Ovary (tissue), 10 donors: ENCODE results near the gene OR10J1. TPM values are rescaled to one million over a fixed set of nuclear protein-coding genes. Genes with fewer than 3 reads are reported as not detected.

ENCODE experiments used
- DNase-seq, 5 donors: peaks; one replicate each; pipeline ENCODE4 v3.0.0-alpha.2; 2019 to 2020
- H3K27ac ChIP-seq, 2 donors: fragments of 200-600 bp; one replicate each; pipeline versions ENCODE4 v1.5.1 to v1.8.0; 2019 to 2022
- H3K27me3 ChIP-seq: fragments of 200-600 bp; one replicate; pipeline ENCODE4 v1.8.0; 2022
- H3K36me3 ChIP-seq: fragments of 200-600 bp; sonication (generic); one replicate; pipeline ENCODE4 v1.5.1; 2019
- H3K4me1 ChIP-seq: one replicate; pipeline ENCODE4 v1.8.1; 2013; ENCODE audit warnings: mild to moderate bottlenecking, moderate library complexity; ENCODE audit not compliant: insufficient read depth
- H3K4me3 ChIP-seq: fragments of 200-600 bp; sonication (generic); one replicate; pipeline ENCODE4 v1.5.1; 2017
- H3K9me3 ChIP-seq, 2 donors: fragments of 200-600 bp in 1 of 2; sonication (generic) in 1 of 2; one replicate each; pipeline versions ENCODE4 v1.5.1 to v1.8.1; 2013 to 2019; ENCODE audit warnings: mild to moderate bottlenecking in 1 of 2, moderate library complexity in 1 of 2
- CTCF ChIP-seq, 3 donors: fragments of 450-650 bp in 2 of 3; fragments of 200-600 bp in 1 of 3; IDR thresholded peaks; one replicate each; pipeline versions ENCODE4 v1.5.1 to v1.8.0; 2016 to 2022; ENCODE audit warnings: antibody characterized with exemption in 3 of 3, mild to moderate bottlenecking in 1 of 3
- EP300 ChIP-seq: sonication (generic); formaldehyde crosslinking; IDR thresholded peaks from one replicate; pipeline ENCODE4 v1.6.1; 2017; ENCODE audit warnings: antibody characterized with exemption
- POLR2A ChIP-seq: fragments of 450-650 bp; IDR thresholded peaks from one replicate; pipeline ENCODE4 v1.6.1; 2017; ENCODE audit warnings: antibody characterized with exemption, mild to moderate bottlenecking, moderate library complexity
- WGBS, 3 donors: extraction: QIAGEN DNeasy Blood & Tissue Kit in 1 of 3; methylation state at CpG; one replicate each; pipeline versions ENCODE4 v1.1.5 to v1.1.7; 2013 to 2017; 5-methylcytosine and 5-hydroxymethylcytosine counted together
- intact Hi-C, 4 donors: fragments of 100-400 bp; cut with DNase I; formaldehyde crosslinking; loops; one replicate each; pipeline versions ENCODE4 v1.11.0 to v1.15.1; 2022 to 2023
- long read RNA-seq, 3 donors: library from polyadenylated mRNA in 2 of 3; unstranded in 2 of 3; transcript quantifications; one replicate each; pipeline ENCODE4 v2.0.0 and lab custom pipeline, GENCODE V29; 2021 to 2026
- polyA plus RNA-seq, 2 donors: library from polyadenylated mRNA; stranded (reverse); fragments of 200-250 nt in 1 of 2; fragments of 350-450 nt in 1 of 2; fragmentation: Illumina TruSeq in 1 of 2; extraction: RNeasy Lipid Tissue Mini Kit (QIAGEN cat#74804) in 1 of 2; gene quantifications; one replicate each; pipeline ENCODE4 v1.2.3, GENCODE V29; 2013 to 2014
- total RNA-seq, 7 donors: library from RNA; depleted of rRNA in 2 of 7; stranded (reverse); fragments of >200 nt in 2 of 7; fragmentation: NEBNext Ultra II Directional in 3 of 7; extraction: Animal tissue kit (Norgen Biotek cat#: 25700) in 3 of 7; gene quantifications; one replicate each; pipeline versions ENCODE4 v1.1.0 to v1.2.4, GENCODE V29; 2016 to 2023
- donor health status: DM: no; HTN: no; CAD: no; lungs with moderate emphysema.
- donor health status: DM: no; HTN: no; CAD: no.
- donor health status: Bipolar disorder and iron deficiency.
- donor health status: DM: yes; HTN: yes; CAD: no.
- donor health status: DM: no; HTN: no; CAD: no.
- donor health status: DM: yes; HTN: yes; CAD: no.

The OR10J1 gene, protein sequence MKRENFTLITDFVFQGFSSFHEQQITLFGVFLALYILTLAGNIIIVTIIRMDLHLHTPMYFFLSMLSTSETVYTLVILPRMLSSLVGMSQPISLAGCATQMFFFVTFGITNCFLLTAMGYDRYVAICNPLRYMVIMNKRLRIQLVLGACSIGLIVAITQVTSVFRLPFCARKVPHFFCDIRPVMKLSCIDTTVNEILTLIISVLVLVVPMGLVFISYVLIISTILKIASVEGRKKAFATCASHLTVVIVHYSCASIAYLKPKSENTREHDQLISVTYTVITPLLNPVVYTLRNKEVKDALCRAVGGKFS
- total RNA-seq = not detected
- polyA plus RNA-seq = not detected
- long read RNA-seq, donor 1 = 0 reads
- long read RNA-seq, donor 2 = 0 reads
- long read RNA-seq, donor 3 = 0 reads

DNA sequence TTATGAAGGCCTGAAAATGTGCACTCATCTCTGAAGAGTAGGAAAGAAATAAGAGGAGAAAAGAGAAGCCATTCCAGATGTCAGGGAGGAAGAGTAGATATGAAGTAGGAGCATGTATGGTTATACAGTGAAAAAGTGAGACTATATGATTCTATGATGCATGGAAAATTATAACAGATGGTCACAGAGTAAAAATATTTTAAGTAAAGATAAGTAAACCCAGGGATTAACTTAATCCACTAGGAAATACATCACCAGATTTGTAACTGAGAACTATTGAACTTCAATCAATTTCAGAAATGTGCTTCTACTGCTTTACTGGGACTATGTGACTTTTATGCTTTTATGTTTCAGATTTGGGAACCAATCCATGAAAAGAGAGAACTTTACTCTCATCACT is at the start of gene OR10J1:
TSS of gene OR10J1 (plus strand) at position 301 of the 400 bp plus-strand sequence. CDS start at position 371, 70 bp downstream.
- H3K9me3 ChIP-seq = no peaks in the 10 kb centered on the region
- intact Hi-C loops = no loop called here
- no peak for DNase-seq
- no peak within 1 kb of the TSS for H3K27ac ChIP-seq
- no peaks in the 10 kb centered on the region for H3K27me3 ChIP-seq
- H3K36me3 ChIP-seq = no peaks in the 10 kb centered on the region
- TF ChIP-seq EP300 = no peak
- TF ChIP-seq CTCF (IDR thresholded peaks at IDR 0.05) = no peak
- TF ChIP-seq POLR2A = no peak
- H3K4me3 ChIP-seq = no peak within 1 kb of the TSS
- H3K4me1 ChIP-seq = no peaks in the 10 kb centered on the region

DNA sequence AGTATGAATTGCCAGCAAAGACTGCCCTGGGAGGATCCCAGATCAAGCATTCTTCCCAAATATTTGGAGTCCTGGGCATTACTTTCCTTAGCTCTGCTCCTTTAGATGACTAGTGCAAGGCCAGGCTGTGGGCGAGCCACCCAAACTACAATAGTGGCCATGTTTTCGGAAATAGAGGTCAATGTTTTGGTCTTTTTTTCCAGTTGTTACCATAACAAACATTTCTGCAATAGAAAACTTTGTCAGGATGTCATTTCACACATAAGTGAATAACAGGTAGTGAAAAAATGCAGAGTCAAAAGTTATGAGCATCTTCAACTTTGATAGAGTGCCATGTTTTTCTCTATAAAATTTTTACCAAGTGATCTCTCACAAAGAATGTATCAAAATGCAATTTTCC is 32.7 kb upstream of the OR10J1 start:
- 64 to 84% (median 74%) methylated on average over 2 of the region's 2 CpGs for WGBS, 3 donors

GRCh38 chr1:159408862-159409400 is 30.6 kb upstream of the OR10J1 start:
- DNase-seq = no peak
- TF ChIP-seq POLR2A (no peak), CTCF (IDR thresholded peaks at IDR 0.05) (no peak), EP300 (no peak)
- intact Hi-C loops = no loop called here

More for the DNA sequence above, 32.7 kb upstream of the OR10J1 start:
- Histone ChIP-seq H3K4me1 (no peaks in the 10 kb centered on the region), H3K9me3 (no peaks in the 10 kb centered on the region), H3K27me3 (no peaks in the 10 kb centered on the region), H3K36me3 (no peaks in the 10 kb centered on the region), H3K27ac (no peak overlapping the region), H3K4me3 (no peak overlapping the region)
- no peak for DNase-seq
- intact Hi-C loops = no loop called here
- no peak for TF ChIP-seq CTCF (IDR thresholded peaks at IDR 0.05)
- TF ChIP-seq EP300 = no peak
- TF ChIP-seq POLR2A = no peak

DNA sequence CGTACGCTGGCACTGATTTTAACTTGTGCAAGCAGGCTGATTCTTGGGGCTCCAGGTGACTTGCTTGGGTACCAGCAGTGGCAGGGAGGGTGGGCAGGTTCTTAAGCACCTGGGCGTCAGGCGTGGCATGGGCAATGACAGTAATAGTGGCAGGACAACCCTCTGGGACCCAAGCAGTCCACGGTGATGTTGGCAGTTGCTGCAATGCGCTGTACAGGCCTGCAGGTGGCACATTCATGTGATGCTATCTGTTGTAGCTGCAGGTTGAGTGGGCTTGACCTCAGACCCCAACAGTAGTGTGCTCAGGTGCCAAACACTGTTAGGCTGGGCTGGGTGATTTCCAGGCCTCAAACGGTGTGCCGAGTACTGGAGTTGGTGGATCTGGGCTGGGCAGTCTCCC is 17.7 kb upstream of the OR10J1 start:
- intact Hi-C loops = no loop called here
- no peak overlapping the region for H3K27ac ChIP-seq
- no peaks in the 10 kb centered on the region for H3K9me3 ChIP-seq
- H3K27me3 ChIP-seq = no peaks in the 10 kb centered on the region
- no peak for DNase-seq
- H3K4me1 ChIP-seq = no peaks in the 10 kb centered on the region
- TF ChIP-seq CTCF (IDR thresholded peaks at IDR 0.05) (no peak), EP300 (no peak), POLR2A (no peak)
- 70 to 86% (median 75%) methylated on average over 8 of the region's 8 CpGs for WGBS, 3 donors
- no peaks in the 10 kb centered on the region for H3K36me3 ChIP-seq
- H3K4me3 ChIP-seq = no peak overlapping the region

More at GRCh38 chr1:159408862-159409400, 30.6 kb upstream of the OR10J1 start:
- H3K27ac ChIP-seq = no peak overlapping the region
- 77 to 85% (median 79%) methylated on average over 6 of the region's 6 CpGs for WGBS, 3 donors
- H3K9me3 ChIP-seq = no peaks in the 10 kb centered on the region
- H3K4me1 ChIP-seq = no peaks in the 10 kb centered on the region
- no peaks in the 10 kb centered on the region for H3K27me3 ChIP-seq
- no peaks in the 10 kb centered on the region for H3K36me3 ChIP-seq
- no peak overlapping the region for H3K4me3 ChIP-seq
